ENCODE results near the gene JAG1. TPM values are rescaled to one million over a fixed set of nuclear protein-coding genes. Genes with fewer than 3 reads are reported as not detected.

JAG1 gene
- total RNA-seq, 1 donor from 2014 or later = 278 TPM

GRCh38 chr20:10639737-10640556, 33.9 kb downstream of the JAG1 start:
- H3K9me3 ChIP-seq (ENCODE audit: insufficient read depth, low read depth, low read length) = no peaks in the 10 kb centered on the region
- no peak overlapping the region for H2AFZ ChIP-seq (ENCODE audit: low read depth, low read length)
- peaks cover 59% of the 10 kb centered on the region for H3K36me3 ChIP-seq (ENCODE audit: insufficient read depth, low read length)
- peak overlapping the region; percentile 71 for H3K27ac Mint-ChIP-seq (ENCODE audit: unreplicated experiment)
- H3K4me3 ChIP-seq (ENCODE audit: insufficient read depth, low read depth, low read length) = no peak overlapping the region
- peak overlapping the region; percentile 66 for H3K9ac ChIP-seq (ENCODE audit: low read length)
- peaks cover 35% of the 10 kb centered on the region for H3K36me3 Mint-ChIP-seq (ENCODE audit: low read depth, unreplicated experiment)
- no peak for DNase-seq (ENCODE audit: low read depth)
- H4K20me1 ChIP-seq (ENCODE audit: insufficient read depth, low read length) = peaks cover 36% of the 10 kb centered on the region
- TF ChIP-seq, protein P1, sequence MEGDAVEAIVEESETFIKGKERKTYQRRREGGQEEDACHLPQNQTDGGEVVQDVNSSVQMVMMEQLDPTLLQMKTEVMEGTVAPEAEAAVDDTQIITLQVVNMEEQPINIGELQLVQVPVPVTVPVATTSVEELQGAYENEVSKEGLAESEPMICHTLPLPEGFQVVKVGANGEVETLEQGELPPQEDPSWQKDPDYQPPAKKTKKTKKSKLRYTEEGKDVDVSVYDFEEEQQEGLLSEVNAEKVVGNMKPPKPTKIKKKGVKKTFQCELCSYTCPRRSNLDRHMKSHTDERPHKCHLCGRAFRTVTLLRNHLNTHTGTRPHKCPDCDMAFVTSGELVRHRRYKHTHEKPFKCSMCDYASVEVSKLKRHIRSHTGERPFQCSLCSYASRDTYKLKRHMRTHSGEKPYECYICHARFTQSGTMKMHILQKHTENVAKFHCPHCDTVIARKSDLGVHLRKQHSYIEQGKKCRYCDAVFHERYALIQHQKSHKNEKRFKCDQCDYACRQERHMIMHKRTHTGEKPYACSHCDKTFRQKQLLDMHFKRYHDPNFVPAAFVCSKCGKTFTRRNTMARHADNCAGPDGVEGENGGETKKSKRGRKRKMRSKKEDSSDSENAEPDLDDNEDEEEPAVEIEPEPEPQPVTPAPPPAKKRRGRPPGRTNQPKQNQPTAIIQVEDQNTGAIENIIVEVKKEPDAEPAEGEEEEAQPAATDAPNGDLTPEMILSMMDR (IDR thresholded peaks at IDR 0.05; ENCODE audit: insufficient read depth, low read depth, low read length) = no peak
- no peak for TF ChIP-seq EZH2 (IDR thresholded peaks at IDR 0.05; ENCODE audit: insufficient read depth, low read length)
- FAIRE-seq = peak; percentile 5
- H3K4me1 ChIP-seq (ENCODE audit: insufficient read depth, low read length) = peaks cover 47% of the 10 kb centered on the region
- H3K4me3 Mint-ChIP-seq (ENCODE audit: unreplicated experiment) = no peak overlapping the region
- H3K9me3 Mint-ChIP-seq (ENCODE audit: unreplicated experiment) = no peaks in the 10 kb centered on the region
- peaks cover 8% of the 10 kb centered on the region for H3K79me2 ChIP-seq (ENCODE audit: insufficient read depth, low read length)
- no peaks in the 10 kb centered on the region for H3K27me3 Mint-ChIP-seq (ENCODE audit: low read depth, unreplicated experiment)
- peak overlapping the region; percentile 63 for H3K27ac ChIP-seq (ENCODE audit: low read depth, low read length)
- peak overlapping the region; percentile 65 for H3K4me2 ChIP-seq (ENCODE audit: low read length)
- H3K27me3 ChIP-seq (ENCODE audit: insufficient read depth, low read length) = no peaks in the 10 kb centered on the region
- peaks cover 56% of the 10 kb centered on the region for H3K4me1 Mint-ChIP-seq (ENCODE audit: low read depth, unreplicated experiment)

DNA sequence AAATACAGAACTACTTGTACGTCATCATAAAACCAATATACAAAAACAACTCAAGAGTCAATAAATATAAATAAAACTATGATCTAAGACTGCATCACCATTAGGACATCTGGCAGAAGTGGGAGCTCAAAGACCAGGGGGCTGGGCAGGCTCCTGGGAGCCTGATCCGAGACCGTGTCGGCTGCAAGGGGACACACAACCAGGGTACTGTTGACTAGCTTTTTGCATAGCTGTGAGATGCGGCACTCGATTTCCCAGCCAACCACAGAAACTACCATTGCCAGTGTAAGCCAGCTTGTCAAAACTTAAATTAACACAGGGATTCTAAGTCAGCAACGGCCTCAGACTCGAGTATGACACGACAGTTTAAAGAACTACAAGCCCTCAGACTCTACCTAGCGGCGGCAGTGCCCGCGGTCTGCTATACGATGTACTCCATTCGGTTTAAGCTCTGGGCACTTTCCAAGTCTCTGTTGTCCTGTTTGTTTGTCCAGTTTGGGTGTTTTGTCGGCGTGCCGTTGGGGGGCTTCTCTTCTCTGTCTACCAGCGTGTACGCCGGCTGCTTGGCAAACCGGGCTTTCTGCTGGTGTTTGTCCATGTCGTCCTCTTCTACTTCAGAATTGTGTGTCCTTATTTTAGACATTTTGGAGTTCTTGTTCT, 34.6 kb downstream of the JAG1 start:
- Mint-ChIP-seq H3K4me1 (ENCODE audit: low read depth, unreplicated experiment) (peaks cover 59% of the 10 kb centered on the region), H3K36me3 (ENCODE audit: low read depth, unreplicated experiment) (peaks cover 31% of the 10 kb centered on the region), H3K9me3 (ENCODE audit: unreplicated experiment) (no peaks in the 10 kb centered on the region), H3K27ac (ENCODE audit: unreplicated experiment) (peak overlapping the region; percentile 71), H3K4me3 (ENCODE audit: unreplicated experiment) (no peak overlapping the region), H3K27me3 (ENCODE audit: low read depth, unreplicated experiment) (no peaks in the 10 kb centered on the region)
- FAIRE-seq (no peak), DNase-seq (ENCODE audit: low read depth) (no peak)
- Histone ChIP-seq H3K79me2 (ENCODE audit: insufficient read depth, low read length) (peaks cover 8% of the 10 kb centered on the region), H3K4me1 (ENCODE audit: insufficient read depth, low read length) (peaks cover 47% of the 10 kb centered on the region), H3K4me2 (ENCODE audit: low read length) (peak overlapping the region; percentile 65), H3K27ac (ENCODE audit: low read depth, low read length) (peak overlapping the region; percentile 63), H3K9me3 (ENCODE audit: insufficient read depth, low read depth, low read length) (no peaks in the 10 kb centered on the region), H2AFZ (ENCODE audit: low read depth, low read length) (no peak overlapping the region), H3K4me3 (ENCODE audit: insufficient read depth, low read depth, low read length) (no peak overlapping the region), H3K36me3 (ENCODE audit: insufficient read depth, low read length) (peaks cover 53% of the 10 kb centered on the region), H3K27me3 (ENCODE audit: insufficient read depth, low read length) (no peaks in the 10 kb centered on the region), H4K20me1 (ENCODE audit: insufficient read depth, low read length) (peaks cover 28% of the 10 kb centered on the region), H3K9ac (ENCODE audit: low read length) (peak overlapping the region; percentile 66)
- TF ChIP-seq, protein P1 (IDR thresholded peaks at IDR 0.05; ENCODE audit: insufficient read depth, low read depth, low read length) = no peak
- no peak for TF ChIP-seq EZH2 (IDR thresholded peaks at IDR 0.05; ENCODE audit: insufficient read depth, low read length)

Data from astrocyte (in vitro differentiated cells and primary cell).